Measurements from ENCODE around the gene SH3BP2.

GRCh38 chr4:2828758-2829181 is 35.9 kb downstream of the SH3BP2 start:
- TF ChIP-seq ATF3 (IDR thresholded peaks at IDR 0.05) (no peak), CTCF (IDR thresholded peaks at IDR 0.05 in 2 of 3, conservative IDR thresholded peaks at IDR 0.05 in 1 of 3; ENCODE audit: borderline replicate concordance in 1 of 3, insufficient read depth in 1 of 3, low read depth in 2 of 3, low read length in 2 of 3) (no peak), EZH2 (IDR thresholded peaks at IDR 0.05) (no peak), POLR2A (IDR thresholded peaks at IDR 0.05; ENCODE audit: borderline replicate concordance, extremely low read depth, insufficient read depth, insufficient read length) (no peak), MAX (IDR thresholded peaks at IDR 0.05) (no peak), EZH2phosphoT487 (IDR thresholded peaks at IDR 0.05; ENCODE audit: borderline replicate concordance) (no peak), JUND (IDR thresholded peaks at IDR 0.05) (no peak), FOSL1 (IDR thresholded peaks at IDR 0.05; ENCODE audit: low read depth) (no peak), SIN3A (IDR thresholded peaks at IDR 0.05; ENCODE audit: low read depth) (no peak), POLR2AphosphoS5 (IDR thresholded peaks at IDR 0.05; ENCODE audit: low read depth, low read length) (no peak)
